GM19463 (cell line): ENCODE data around the gene MINAR2.

Experiments used
- ATAC-seq: cut with Tn5 transposase; IDR thresholded peaks from one replicate; pipeline ENCODE4 v1.9.1; 2021; ENCODE audit warnings: mild to moderate bottlenecking, moderate library complexity; ENCODE audit not compliant: unreplicated experiment

Gene MINAR2

DNA sequence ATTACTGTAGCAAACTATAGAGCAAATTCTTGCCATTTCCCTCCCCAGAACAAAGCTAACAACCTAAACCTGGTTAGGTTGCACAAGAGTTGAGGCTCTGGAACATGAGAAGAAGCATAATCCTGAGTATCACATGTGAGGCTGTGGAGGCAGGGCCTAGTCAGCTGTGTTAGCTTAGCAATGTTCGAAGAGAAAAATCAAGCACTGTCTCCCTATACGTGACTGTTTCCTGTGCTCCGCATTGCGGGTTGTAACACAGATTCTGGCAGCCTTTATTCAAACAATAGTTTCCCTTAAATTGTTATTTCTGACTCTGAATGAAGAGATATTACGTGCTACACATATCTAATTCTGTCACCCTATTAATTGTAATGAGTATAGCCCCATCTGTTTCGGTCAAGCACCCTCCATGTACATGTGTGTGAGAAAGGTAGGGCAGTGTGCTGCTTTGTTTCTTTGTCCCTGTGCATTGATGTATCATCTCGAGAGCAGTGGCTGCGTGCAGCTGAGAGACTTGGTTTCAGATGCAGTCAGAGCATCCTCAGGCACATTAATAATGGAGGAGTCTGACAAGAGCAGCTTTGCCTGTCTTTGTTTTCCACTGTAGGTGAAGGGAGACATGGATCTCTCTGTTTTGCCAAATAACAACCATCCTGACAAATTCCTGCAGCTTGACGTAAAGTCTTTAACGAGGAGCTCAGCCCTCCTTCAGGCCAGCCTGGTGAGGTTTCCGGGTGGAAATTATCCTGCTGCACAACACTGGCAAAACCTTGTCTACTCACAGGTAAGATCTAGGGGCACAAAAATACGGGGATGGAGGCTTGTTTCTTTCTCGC is at the start of gene MINAR2:
TSS of gene MINAR2 (plus strand) at position 523 of the 836 bp plus-strand sequence. CDS start at position 620, 97 bp downstream.
- peak; percentile 62 for ATAC-seq

DNA sequence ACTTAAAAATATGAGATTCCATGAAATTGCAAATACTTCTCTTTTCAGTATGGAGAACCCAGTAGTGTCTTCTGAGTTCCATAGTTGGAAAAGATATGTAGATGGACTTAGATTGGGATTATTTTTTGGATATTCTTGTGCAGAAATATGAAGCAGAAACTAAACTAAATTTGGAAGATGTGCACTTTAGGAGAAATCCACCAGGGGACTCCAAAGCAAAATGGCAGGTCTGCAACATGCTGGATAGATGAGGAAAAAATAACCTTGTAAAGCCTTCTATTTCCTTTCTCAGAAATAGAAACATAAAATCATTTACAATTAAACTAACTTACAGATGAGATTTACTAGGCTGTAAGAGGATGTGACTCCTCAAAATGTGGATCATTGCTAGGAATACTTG is 49.2 kb upstream of the MINAR2 start:
- no peak for ATAC-seq

- ATAC-seq, result no peak
These were observed 31.7 kb upstream of the MINAR2 start for GRCh38 chr5:129716235-129716634.

DNA sequence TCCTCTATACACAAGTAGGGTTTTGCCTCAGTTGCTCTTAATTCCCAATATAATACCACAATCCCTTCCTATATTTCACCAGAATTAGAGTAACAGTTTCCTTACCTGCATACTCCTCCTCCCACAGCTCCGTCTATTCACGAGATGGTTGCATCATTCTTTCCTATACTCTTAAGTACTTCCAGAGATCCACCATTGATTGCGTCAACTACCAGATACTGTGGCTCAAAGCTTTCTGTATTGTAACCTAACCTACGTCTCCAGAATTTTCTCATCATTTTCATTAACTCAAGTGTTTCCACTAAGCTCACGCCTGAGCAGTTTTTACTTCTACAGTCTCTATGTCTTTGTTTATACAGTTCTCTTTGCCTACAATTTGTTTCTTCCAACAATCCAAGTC is 31.2 kb upstream of the MINAR2 start:
- ATAC-seq, result no peak

DNA sequence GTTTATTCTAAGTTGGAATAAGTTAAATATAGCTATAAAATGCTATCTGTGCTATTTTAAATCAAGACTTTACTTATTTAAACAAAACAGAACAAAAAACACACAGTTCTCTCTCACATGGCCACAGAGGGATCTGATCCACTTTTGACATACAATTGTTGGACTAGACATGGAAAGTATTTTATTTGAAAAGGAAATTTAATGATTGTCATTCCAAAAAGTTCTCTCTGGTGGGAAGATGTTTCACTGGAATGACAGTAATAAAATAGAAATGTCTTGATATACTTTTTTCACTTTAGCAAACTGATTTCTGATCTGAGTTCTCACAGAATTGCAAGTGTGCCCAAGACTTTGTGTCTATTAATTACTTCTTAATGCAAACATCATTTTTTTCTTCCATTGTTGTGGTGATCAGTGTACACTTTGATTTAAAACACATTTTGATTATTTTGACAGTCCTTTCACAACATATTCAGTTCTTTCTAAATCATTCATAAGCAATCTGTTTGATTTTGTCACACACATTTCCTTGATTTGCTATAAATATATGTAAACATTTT is 30.1 kb upstream of the MINAR2 start:
- ATAC-seq, result no peak

DNA sequence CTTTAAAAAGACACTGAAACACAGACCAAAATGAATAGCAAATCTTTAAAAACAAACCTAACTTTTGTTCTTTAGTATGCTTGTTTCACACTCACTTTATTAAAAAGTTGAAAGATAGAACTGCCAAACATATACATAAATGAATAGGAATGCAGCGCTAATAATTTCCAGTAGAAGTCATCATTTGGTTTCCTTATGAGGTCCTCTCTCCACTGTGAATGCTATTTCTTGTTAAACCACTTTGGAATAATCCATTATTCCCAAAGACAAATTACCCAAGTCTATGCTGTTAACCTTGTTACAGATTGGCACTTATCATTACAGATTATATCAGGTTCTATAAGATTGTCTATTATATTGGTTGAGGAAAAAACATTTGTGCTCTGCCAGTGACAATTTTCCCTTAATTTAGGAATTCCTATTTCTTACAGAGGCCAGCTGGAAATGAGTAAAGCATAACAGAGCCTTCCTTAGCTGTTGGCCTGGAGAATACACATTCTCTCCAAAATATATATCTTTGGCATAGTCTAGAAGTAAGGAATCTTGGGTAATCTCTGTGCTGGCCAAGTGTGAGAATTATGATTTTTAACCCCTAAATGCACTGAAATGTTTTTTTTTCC is 29.3 kb upstream of the MINAR2 start:
- no peak for ATAC-seq

DNA sequence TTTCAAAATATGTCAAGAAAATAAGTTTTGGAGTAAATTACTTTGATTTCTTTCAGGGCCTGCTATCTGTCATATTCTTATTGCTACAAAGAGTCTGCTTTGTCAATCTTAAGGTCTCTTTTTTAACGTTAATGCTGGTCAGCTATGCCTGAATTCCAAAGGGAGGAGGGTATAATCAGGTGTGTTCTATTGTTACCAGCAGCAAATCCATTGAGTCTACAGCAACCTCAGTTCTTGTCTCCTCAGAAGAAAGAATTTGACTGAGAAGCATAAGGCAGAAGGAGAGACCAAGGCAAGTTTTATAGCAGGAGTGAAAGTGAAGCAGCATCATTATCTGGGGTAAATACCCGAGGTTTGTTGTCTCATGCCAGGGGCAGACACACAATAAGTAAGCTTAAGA is 23.7 kb upstream of the MINAR2 start:
- no peak for ATAC-seq

DNA sequence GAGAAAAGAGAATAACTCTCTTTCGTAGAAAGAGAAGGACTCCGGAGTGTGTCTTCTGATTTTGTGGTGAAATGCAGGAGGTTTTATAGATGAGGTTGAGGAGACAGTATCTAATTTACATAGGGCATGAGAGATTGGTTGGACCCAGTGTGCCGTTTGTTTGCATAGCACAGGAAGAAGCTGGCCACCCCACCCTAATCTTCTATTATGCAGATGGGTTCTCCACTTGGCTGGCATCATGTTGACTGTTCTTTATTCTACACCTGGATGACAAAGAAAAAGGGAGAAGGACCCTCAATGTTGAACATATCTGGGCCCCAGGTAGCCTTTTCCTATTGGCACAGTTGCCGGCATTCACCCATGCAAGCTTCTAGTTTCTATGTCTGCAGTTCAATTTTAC is 23.2 kb upstream of the MINAR2 start:
- ATAC-seq, result no peak

DNA sequence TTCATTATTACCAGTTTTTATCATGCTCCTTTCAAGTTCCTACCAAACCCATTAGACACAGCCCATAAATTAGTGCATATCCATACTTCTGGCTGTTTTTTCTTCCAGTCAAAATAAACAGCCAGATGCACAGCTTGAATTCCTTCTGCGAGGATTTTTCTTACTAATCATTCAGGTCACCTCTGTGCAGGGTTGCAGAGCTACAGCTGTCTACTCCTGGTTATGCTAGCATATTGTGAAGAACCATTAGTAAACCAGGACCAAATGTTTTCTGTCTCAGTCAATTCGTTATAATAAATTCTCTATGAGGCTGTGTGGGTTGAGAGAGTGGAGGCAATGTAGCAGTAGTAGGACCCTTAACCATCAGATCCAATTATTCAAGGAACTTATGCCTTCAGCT is 8.1 kb upstream of the MINAR2 start:
- no peak for ATAC-seq

GRCh38 chr5:129743541-129744187 is 4.2 kb upstream of the MINAR2 start:
- no peak for ATAC-seq

GRCh38 chr5:129745997-129746396 is 1.9 kb upstream of the MINAR2 start:
- no peak for ATAC-seq

DNA sequence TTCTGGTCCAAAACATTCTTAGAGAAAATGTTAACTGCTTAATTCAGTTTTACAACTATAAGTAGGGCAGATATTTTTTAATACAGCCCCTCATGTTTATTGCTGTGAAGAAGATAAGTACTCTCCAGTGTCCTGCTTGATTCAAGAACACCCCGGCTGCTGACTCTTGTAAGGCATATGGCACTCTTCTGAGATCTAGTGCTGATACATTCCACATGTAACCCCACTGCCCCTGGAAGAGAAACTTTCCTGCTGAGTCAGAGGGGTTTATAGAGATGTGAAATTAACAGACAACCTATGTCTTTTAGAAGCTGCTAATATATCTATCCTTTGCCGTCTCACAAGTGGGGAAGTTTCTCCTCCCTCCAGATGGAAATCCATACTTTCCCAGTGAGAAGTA is 1.0 kb upstream of the MINAR2 start:
- ATAC-seq, result no peak

- ATAC-seq, result no peak
These were observed 1.3 kb downstream of the MINAR2 start for GRCh38 chr5:129748913-129749880.

GRCh38 chr5:129760636-129761325 is 12.9 kb downstream of the MINAR2 start:
- ATAC-seq, result no peak

GRCh38 chr5:129763651-129764050 is 15.8 kb downstream of the MINAR2 start:
- ATAC-seq, result no peak

- no peak for ATAC-seq
These were observed 18.9 kb downstream of the MINAR2 start for GRCh38 chr5:129766798-129767197.

- peak; percentile 85 for ATAC-seq
These were observed 20.1 kb downstream of the MINAR2 start for GRCh38 chr5:129767927-129768380.

- no peak for ATAC-seq
These were observed 20.8 kb downstream of the MINAR2 start for GRCh38 chr5:129768735-129769134.

GRCh38 chr5:129770024-129770820 is 22.3 kb downstream of the MINAR2 start:
- no peak for ATAC-seq
